ENCODE results near the gene FAM236C. TPM values are rescaled to one million over a fixed set of nuclear protein-coding genes. Genes with fewer than 3 reads are reported as not detected.
"Not testable (repeated sequence)": the region's sequence is repeated elsewhere in the genome, so short reads cannot be mapped to it uniquely, and the experiment has no call there.

The FAM236C gene
- total RNA-seq: not detected in 2 replicates

DNA sequence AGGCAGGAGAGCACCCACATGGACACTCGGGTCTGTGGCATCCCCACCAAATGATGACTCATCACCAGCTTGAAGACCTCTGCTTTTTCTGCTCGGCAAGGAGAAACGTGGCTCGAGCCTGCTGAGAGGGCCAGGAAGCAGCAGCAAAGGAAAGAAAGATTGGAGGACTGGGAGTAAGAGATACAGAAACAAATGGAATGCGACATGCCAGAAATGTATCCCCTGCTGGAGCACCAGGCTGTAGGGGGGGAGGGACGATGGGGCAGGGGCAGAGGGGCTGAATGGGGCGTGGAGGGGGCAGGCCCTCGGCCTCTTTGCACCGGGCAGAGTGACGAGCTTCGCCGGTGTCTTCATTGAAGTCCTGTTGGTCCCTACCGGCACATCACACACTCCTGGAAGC is at the start of gene FAM236C:
Gene FAM236C, plus strand, starts transcription at position 301 of the 400 bp plus-strand sequence. CDS start 100 bp downstream, outside the sequence.
- not testable (repeated sequence) for DNase-seq (ENCODE audit: low read depth in 2 of 2)

DNA sequence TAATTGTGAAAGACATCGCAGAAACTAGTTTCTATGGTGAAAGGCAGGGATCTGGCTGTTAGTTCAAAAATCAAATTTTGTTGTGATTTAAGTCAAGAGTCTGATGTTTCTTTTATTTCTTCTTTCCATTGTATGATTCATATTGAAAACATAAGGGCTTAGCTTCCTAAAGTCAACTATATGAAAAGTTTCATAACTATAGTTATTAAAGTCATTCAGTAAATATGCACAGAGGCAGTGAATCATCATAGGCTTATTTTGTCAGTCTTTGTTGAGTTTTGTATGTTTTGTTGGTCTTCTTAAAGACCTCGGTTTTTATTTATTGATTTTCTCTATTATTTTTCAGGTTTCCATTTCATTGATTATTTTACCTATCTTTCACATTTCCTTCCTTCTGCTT is 29.5 kb upstream of the FAM236C start:
- DNase-seq (ENCODE audit: low read depth in 2 of 2): not testable (repeated sequence)

DNA sequence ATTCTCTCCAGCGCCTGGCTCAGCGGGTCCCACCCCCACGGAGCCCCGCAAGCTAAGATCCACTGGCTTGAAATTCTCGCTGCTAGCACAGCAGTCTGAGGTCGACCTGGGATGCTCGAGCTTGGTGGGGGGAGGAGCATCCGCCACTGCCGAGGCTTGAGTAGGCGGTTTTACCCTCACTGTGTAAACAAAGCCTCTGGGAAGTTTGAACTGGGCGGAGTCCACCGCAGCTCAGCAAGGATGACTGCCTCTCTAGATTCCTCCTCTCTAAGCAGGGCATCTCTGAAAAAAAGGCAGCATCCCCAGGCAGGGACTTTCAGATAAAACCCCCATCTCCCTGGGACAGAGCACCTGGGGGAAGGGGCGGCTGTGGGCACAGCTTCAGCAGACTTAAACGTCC is 22.7 kb upstream of the FAM236C start:
- DNase-seq (ENCODE audit: low read depth in 2 of 2): not testable (repeated sequence)

DNA sequence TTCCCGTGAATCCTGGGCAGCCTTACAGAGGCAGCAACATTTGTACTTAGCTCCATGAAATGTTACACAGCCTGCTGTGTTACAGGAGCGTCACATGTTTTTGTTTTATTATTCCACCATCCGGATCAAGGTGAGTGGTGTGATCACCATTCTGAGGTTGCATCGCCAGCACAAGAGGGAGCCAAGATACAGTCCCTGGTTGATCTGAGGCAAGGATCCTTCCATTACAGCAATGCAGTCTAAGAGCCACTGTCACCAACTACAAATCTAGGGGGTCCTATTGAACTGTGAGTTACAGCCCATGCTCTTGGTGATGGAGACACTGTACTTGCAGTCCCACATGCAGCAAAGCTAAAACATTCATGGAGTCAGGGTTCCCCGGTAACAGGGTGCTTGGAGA is 3.7 kb downstream of the FAM236C start:
- DNase-seq (ENCODE audit: low read depth in 2 of 2): not testable (repeated sequence)

DNA sequence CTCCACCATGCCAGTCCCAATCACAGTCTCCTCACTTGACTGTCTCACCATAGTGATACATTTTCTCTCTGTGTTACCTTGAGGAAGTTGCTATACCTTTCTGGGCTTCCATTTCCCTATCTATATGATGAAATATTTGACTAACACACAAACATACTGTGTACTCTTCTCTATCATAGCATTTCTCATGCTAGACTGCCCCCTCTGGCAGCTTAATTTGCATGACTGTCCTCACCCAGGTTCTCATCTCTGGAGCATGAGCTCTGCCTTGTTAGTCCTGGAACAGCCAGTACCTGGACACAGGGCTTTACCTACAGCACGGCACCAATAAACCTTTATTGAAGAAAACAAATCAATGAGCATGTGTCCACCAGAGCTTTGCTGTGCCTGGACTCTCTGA is 19.9 kb downstream of the FAM236C start:
- DNase-seq (ENCODE audit: low read depth in 2 of 2): not testable (repeated sequence)

DNA sequence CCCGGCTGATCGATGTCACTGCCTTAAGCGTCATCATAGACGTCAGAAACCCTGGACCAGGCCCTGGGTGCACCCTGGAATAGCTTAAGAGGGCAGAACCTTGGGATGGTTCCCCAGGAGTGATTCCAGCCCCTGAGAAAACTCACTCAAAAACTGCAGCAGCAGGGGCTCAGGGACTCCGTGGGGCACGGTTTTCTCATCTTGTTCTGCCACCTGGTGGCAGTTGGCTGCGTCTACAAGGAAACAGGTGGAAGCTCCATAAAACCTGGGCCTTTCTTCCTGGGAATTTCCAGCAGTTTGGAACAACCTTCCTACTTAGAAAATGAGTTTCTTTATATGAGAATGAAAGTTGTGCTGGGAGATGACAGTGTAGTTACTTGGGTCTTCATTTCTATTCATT is 24.0 kb downstream of the FAM236C start:
- DNase-seq (ENCODE audit: low read depth in 2 of 2): not testable (repeated sequence)

DNA sequence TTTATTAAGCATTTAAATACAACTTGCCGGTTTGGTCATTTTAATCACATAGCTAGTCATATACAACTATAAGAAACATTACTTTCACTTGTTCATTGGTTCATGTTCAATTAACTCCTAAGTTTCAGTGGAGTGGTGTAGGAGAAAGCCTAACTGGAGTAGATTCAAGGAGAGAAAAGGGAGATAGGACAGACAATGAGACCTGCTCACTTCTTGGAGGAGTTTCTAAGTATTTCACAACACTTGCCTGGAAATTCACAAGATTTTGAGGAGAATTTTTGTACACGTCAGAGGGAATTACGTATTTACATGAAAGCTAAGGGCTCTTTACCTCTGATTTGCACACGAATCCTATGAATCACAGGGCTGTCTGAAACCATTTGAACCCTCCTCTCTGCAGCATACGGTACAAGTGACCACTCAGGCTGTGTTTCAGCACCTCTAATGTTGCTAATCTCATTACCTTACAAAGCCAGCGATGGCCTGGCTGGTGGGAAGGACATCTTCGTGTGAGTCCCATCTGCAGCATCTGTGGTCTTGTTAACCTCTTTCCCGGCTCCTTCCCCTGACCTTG is 24.6 kb downstream of the FAM236C start:
- DNase-seq (ENCODE audit: low read depth in 2 of 2): not testable (repeated sequence)

DNA sequence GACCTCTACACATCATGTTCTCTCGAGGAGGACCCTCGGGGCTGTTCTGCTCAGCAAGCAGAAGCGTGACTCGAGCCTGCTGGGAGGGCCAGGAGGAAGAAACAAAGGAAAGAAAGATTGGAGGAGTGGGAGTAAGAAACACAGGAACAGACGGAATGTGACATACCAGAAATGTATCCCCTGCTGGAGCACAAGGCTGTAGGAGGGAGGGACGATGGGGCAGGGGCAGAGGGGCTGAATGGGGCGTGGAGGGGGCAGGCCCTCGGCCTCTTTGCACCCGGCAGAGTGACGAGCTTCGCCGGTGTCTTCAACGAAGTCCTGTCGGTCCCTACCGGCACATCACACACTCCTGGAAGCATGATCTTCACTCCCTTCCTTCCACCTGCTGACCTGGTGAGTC is 25.5 kb downstream of the FAM236C start, which contains the start of gene FAM236A:
Gene FAM236A, plus strand, starts transcription at position 301 of the 400 bp plus-strand sequence. Its CDS starts 57 bp downstream, at position 358.
- DNase-seq (ENCODE audit: low read depth in 2 of 2): not testable (repeated sequence)

DNA sequence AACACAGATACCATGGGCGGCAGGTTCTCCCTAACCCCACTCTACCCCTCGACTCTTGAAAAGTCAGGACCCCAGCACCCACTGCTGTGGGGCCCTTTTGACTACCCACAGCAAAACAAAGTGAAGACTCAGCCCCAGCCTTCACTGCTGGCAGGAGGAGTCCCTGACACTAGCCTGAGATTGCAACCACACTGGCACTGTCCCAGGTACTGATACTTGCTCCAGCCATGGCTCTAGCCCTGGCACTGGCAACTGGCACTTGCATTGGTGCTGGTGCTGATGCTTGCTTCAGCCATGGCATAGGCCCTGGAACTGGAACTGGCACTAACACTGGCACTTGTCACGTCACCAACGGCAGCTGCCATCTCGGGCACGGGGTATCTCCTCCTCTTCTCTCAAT is 29.9 kb downstream of the FAM236C start:
- not testable (repeated sequence) for DNase-seq (ENCODE audit: low read depth in 2 of 2)

DNA sequence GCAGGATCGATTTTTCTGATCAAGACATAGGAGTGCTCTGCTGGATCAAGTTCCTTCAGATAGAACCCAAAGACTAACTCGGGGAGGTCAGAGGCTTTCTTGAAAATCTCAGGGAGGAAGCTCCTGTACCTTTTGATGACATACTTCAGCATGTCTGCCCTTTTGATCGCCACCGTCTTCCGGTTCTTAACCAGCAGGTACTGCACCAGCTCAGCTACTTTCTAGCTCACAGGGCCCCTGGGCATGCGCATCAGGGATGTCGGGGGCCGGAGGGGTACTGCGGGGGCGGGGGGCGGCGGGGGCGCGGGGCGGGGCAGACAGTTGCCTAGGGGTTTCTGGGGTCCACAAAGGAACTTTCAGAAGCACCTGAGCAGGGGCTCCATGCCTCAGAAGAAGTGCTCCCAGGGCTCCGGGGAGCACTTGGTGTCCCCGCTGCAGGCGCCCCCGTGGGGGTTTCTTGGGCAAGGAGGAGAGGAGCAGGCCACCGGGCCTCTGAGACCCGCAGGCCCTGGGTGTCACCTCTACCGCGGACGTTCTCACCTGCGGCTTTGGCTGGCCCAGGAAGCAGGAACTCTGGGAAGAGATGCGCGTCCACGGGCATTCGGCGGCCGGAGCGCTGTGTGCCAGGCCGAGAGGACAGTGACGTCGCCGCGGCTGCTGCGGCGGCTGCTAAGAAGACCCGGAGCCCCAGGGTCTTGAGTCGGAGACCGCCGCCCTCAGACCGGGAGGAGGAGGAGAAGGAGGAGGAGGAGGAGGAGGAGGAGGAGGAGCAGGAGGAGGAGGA is 30.8 kb downstream of the FAM236C start:
- DNase-seq (ENCODE audit: low read depth in 2 of 2): not testable (repeated sequence)

DNA sequence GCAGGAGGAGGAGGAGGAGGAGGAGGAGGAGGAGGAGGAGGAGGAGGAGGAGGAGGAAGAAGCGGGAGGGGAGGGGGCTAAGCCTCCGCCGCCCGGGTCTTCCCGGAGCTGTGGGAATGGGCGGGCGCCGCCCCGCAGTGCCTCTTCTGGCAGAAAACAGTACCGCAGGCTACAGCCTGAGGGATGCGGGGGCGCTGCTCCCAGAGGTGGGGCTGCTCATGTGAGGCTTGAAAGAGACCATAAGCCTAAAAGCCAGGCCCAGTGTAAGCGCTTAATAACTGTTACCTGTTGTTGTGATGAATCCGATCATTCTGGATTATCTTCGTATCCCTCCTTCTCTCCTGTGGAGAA is 31.4 kb downstream of the FAM236C start, which contains the start of gene DMRTC1:
Gene DMRTC1, minus strand, starts transcription at position 19 of the 351 bp plus-strand sequence. CDS start 68,143 bp downstream, outside the sequence.
- not testable (repeated sequence) for DNase-seq (ENCODE audit: low read depth in 2 of 2)

DNA sequence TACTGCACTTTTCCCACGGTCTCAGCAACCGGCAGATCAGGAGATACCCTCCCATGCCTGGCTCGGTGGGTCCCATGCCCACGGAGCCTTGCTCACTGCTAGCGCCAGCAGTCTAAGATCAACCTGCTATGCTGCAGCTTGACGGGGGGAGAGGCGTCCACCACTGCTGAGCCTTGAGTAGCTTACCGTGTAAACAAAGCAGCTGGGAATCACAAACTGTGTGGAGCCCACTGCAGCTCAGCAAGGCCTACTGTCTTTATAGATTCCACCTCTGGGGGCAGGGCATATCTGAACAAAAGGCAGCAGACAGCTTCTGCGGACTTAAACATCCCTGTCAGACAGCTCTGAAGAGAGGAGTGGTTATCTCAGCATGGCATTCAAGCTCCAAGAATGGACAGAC is 47.6 kb downstream of the FAM236C start:
- not testable (repeated sequence) for DNase-seq (ENCODE audit: low read depth in 2 of 2)

Other genes starting within 250 kb of the FAM236C start
- gene PHKA1, start 198.3 kb upstream of the FAM236C start, total RNA-seq: 4.9 and 6.4 TPM in 2 replicates
- not detected in 2 replicates for gene DMRTC1B, start 135.7 kb upstream of the FAM236C start, total RNA-seq
- gene FAM236B, start 130.0 kb upstream of the FAM236C start, total RNA-seq: not detected in 2 replicates
- gene FAM236D, start 104.4 kb upstream of the FAM236C start, total RNA-seq: not detected in 2 replicates
- gene FAM236A, start 25.6 kb downstream of the FAM236C start, total RNA-seq: not detected in 2 replicates
- not detected in 2 replicates for gene DMRTC1, start 31.2 kb downstream of the FAM236C start, total RNA-seq
- not detected in 2 replicates for gene PABPC1L2B, start 90.3 kb downstream of the FAM236C start, total RNA-seq
- gene PABPC1L2A, start 166.9 kb downstream of the FAM236C start, total RNA-seq: not detected in 2 replicates

All from dermis microvascular lymphatic vessel endothelial cell (primary cell).